Melanocyte of skin (primary cell): Measurements from ENCODE around the gene GPR55. TPM values are rescaled to one million over a fixed set of nuclear protein-coding genes. Genes with fewer than 3 reads are reported as not detected.

Experiments
- total RNA-seq, 2 donors: library from RNA; depleted of rRNA; stranded (reverse); fragments of >200 nt; gene quantifications; 2 replicates each; pipeline ENCODE4 v1.2.3, GENCODE V29; 2012

The GPR55 gene, protein sequence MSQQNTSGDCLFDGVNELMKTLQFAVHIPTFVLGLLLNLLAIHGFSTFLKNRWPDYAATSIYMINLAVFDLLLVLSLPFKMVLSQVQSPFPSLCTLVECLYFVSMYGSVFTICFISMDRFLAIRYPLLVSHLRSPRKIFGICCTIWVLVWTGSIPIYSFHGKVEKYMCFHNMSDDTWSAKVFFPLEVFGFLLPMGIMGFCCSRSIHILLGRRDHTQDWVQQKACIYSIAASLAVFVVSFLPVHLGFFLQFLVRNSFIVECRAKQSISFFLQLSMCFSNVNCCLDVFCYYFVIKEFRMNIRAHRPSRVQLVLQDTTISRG
- not detected for total RNA-seq

DNA sequence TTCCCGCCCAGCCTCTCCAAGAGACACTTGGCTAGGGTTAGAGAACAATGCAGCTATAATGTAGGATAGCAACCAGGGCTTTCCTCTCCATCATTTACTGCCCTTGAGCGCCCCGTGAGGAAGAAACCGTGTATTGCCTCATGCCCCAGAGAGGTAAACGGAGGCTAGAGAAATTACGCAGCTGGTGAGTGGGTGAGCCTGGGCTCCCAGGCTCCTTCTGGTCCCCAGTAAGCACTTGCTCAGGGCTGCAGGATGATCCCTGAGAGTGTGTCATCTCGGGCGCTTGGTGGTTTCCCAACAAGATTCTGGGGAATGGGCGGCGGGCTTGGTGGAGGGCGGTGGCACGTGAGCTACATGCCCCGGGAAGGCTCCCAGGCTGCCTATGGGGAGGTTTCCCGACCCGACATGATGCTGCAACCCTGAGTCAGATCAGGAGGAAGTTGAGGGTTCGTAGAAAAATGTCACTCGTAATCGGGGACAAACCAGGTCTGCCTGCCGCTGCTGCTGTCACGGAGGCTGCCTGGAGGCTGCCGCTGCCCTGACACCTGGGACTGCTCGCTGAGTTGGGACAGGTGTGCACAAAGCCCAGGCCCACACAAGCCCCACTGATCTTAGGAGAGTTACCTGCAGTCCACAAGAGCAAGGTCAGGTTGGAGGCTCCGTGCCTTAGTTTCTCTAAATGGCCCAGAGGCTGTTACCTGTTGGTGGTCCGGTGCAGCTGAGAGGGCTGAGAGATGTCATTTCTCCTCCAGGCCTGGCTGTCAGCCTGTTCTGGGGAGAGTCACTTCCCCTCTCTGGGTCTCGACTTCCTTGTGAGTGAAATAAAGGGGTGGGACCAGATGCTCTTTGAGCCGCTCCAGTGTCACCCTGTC lies at the start of gene GPR55:
Gene GPR55 (minus strand): TSS at position 773 of the 872 bp plus-strand sequence. CDS start 14,280 bp downstream, outside the sequence.

DNA sequence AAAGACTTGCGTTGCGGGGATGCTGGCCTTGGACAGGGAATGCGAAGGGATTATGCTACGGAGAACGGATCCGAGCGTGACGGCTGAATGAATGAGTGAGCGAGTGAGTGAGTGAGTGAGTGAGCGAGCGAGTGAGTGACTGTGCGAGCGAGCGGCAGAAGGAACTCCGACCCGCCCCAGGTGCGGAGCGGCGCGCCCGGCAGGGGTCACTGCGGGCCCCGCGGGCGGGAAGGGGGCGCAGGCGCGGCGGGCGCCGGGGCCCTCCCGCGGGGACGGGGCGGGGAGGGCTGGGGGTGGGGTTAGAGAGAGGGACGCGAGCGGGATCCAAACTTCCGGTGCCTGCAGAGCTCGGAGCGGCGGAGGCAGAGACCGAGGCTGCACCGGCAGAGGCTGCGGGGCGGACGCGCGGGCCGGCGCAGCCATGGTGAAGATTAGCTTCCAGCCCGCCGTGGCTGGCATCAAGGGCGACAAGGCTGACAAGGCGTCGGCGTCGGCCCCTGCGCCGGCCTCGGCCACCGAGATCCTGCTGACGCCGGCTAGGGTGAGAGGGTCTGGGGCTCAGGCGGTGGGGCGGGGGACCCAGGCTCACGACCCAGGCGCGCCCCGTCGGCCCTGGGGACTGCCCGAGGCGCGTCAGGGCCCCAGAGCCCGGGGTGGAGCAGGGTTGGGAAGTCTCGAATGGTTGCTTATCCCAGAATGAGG lies 60.3 kb downstream of the GPR55 start, which contains the start of gene ITM2C:
Gene ITM2C (plus strand): TSS at position 338 of the 702 bp plus-strand sequence. CDS start 84 bp downstream, at position 422.

Other genes starting within 250 kb of the GPR55 start
- 10 to 100 TPM; 41.6 to 54.6 TPM for gene CAB39, start 212.4 kb downstream of the GPR55 start, total RNA-seq
- gene ITM2C, start 60.3 kb downstream of the GPR55 start, total RNA-seq = 10 to 100 TPM; 74.3 to 99.6 TPM
- gene SPATA3, start 70.9 kb upstream of the GPR55 start, total RNA-seq = not detected
- gene C2orf72, start 112.3 kb upstream of the GPR55 start, total RNA-seq = under 1 TPM in 1 of 2 donors, not detected in 1; 0.67 TPM
- gene PSMD1, start 131.6 kb upstream of the GPR55 start, total RNA-seq = 100 to 1,000 TPM; 104 to 146 TPM
- gene HTR2B, start 199.8 kb upstream of the GPR55 start, total RNA-seq = 1 to 10 TPM in 1 of 2 donors, under 1 TPM in 1; 0.34 to 2.0 TPM